ENCODE results near the gene EVC2. TPM values are rescaled to one million over a fixed set of nuclear protein-coding genes. Genes with fewer than 3 reads are reported as not detected.

The EVC2 gene
- total and polyA plus RNA-seq, 10 of the 15 experiments (the other 5 are each of a cell fraction or from before 2014, with no cell fraction given) = 0.34 to 10.4 (median 5.6) TPM

GRCh38 chr4:5619913-5620625 lies 88.3 kb downstream of the EVC2 start (continued):
- no peak for TF ChIP-seq SKIL (IDR thresholded peaks at IDR 0.05; ENCODE audit: low read depth, poor library complexity, severe bottlenecking)
- TF ChIP-seq TCF12 (IDR thresholded peaks at IDR 0.05; ENCODE audit: low read depth, low read length) = no peak
- TF ChIP-seq ZZZ3 (IDR thresholded peaks at IDR 0.05; ENCODE audit: control insufficient read depth, insufficient read length, low read depth) = no peak
- TF ChIP-seq EGR1 (IDR thresholded peaks at IDR 0.05; ENCODE audit: borderline replicate concordance in 1 of 2, low read depth in 2 of 2, low read length in 2 of 2) = no peak
- no peak for TF ChIP-seq SUZ12 (IDR thresholded peaks at IDR 0.05; ENCODE audit: unreplicated experiment)

- no peak overlapping the region for H3K9ac ChIP-seq (ENCODE audit: control insufficient read depth, insufficient read depth, low read length)
- POLR2A ChIA-PET = no interaction called here
- DNase-seq (ENCODE audit: low read depth, low spot score) (no peak), ATAC-seq (no peak), FAIRE-seq (no peak)
- no peaks in the 10 kb centered on the region; a peak in 2 of 4 replicates for H3K36me3 ChIP-seq (ENCODE audit: control insufficient read depth in 2 of 2, insufficient read depth in 2 of 2, low read length in 1 of 2)
- in situ Hi-C loops (cut with MboI) (no loop called here), intact Hi-C loops (cut with micrococcal nuclease; ENCODE audit: unreplicated experiment) (no loop called here)
- H3K4me3 ChIP-seq = no peak overlapping the region
- 12% methylated on average over 11 of the region's 11 CpGs for WGBS (ENCODE audit: insufficient coverage, insufficient replicate concordance, low lambda C conversion rate, missing lambda C conversion rate)
- RAD21 ChIA-PET (ENCODE audit: unreplicated experiment) = no interaction called here
- H3K9me3 ChIP-seq (replicated peaks; ENCODE audit: control insufficient read depth, insufficient read depth, low read length) = no peaks in the 10 kb centered on the region
- H3K27ac ChIP-seq (ENCODE audit: control insufficient read depth, insufficient read depth) = no peak overlapping the region
- H4K20me1 ChIP-seq (ENCODE audit: control insufficient read depth, insufficient read depth) = no peaks in the 10 kb centered on the region
- SMC1A ChIA-PET (ENCODE audit: uncharacterized antibody, unreplicated experiment) = no interaction called here
- no peak overlapping the region for H3K4me2 ChIP-seq (ENCODE audit: control insufficient read depth, insufficient read depth)
- H3K79me2 ChIP-seq (ENCODE audit: control insufficient read depth, insufficient read depth, low read length) = no peaks in the 10 kb centered on the region
- no TSS peak for BruUV-seq (replicated peaks)
- H3K27me3 ChIP-seq (replicated peaks in 1 of 2; ENCODE audit: control insufficient read depth in 2 of 2, insufficient read depth in 2 of 2, low read length in 1 of 2) = no peaks in the 10 kb centered on the region
- no peak overlapping the region for H2AFZ ChIP-seq (ENCODE audit: control insufficient read depth, low read depth, low read length)
- CTCF ChIA-PET = interaction anchor here (1.3 kb wide), 1 partner anchor 15 kb away, joined by 3 read pairs; no protein-coding TSS in a partner anchor
- H3K4me1 ChIP-seq (ENCODE audit: control insufficient read depth, insufficient read depth, low read length) = no peaks in the 10 kb centered on the region
- TF ChIP-seq, protein P1, sequence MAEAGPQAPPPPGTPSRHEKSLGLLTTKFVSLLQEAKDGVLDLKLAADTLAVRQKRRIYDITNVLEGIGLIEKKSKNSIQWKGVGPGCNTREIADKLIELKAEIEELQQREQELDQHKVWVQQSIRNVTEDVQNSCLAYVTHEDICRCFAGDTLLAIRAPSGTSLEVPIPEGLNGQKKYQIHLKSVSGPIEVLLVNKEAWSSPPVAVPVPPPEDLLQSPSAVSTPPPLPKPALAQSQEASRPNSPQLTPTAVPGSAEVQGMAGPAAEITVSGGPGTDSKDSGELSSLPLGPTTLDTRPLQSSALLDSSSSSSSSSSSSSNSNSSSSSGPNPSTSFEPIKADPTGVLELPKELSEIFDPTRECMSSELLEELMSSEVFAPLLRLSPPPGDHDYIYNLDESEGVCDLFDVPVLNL (IDR thresholded peaks at IDR 0.05; ENCODE audit: low read depth, low read length) = no peak
- no peak for TF ChIP-seq ZBED1 (IDR thresholded peaks at IDR 0.05; ENCODE audit: borderline replicate concordance)
- no peak for TF ChIP-seq PAX8 (IDR thresholded peaks at IDR 0.05)
- TF ChIP-seq TBL1XR1 (IDR thresholded peaks at IDR 0.05; ENCODE audit: low read depth, low read length) = no peak
- TF ChIP-seq ELK1 (IDR thresholded peaks at IDR 0.05; ENCODE audit: low read depth, low read length) = no peak
- TF ChIP-seq CEBPZ (IDR thresholded peaks at IDR 0.05; ENCODE audit: low read depth, low read length) = no peak
- TF ChIP-seq IKZF1 (conservative IDR thresholded peaks at IDR 0.05) = no peak
- TF ChIP-seq KLF5 (IDR thresholded peaks at IDR 0.05; ENCODE audit: partially characterized antibody) = no peak
Measured at GRCh38 chr4:5618051-5618960, 90.1 kb downstream of the EVC2 start.

Measured in GM12878 (cell line).